ENCODE data around the gene PIN1. TPM values are rescaled to one million over a fixed set of nuclear protein-coding genes. Genes with fewer than 3 reads are reported as not detected.
A peak's percentile ranks its signal among the peaks of the same experiment; 100 is the strongest.

PIN1 gene
- total RNA-seq (57.7 TPM), polyA plus RNA-seq (ENCODE audit: insufficient read depth, low read depth, low replicate concordance) (143 TPM)
- long read RNA-seq, donor 1, full-length matches to known transcripts = 34 of 34 reads
- long read RNA-seq, donor 1, partial matches to known transcripts = 0 of 34 reads
- long read RNA-seq, donor 1, other reads (novel, unspliced or antisense) = 0 of 34 reads
- long read RNA-seq, donor 2, full-length matches to known transcripts = 52 of 52 reads
- long read RNA-seq, donor 2, partial matches to known transcripts = 0 of 52 reads
- long read RNA-seq, donor 2, other reads (novel, unspliced or antisense) = 0 of 52 reads
- long read RNA-seq, donor 3, full-length matches to known transcripts = 64 of 64 reads
- long read RNA-seq, donor 3, partial matches to known transcripts = 0 of 64 reads
- long read RNA-seq, donor 3, other reads (novel, unspliced or antisense) = 0 of 64 reads
- long read RNA-seq, donor 4, full-length matches to known transcripts = 56 of 56 reads
- long read RNA-seq, donor 4, partial matches to known transcripts = 0 of 56 reads
- long read RNA-seq, donor 4, other reads (novel, unspliced or antisense) = 0 of 56 reads
- long read RNA-seq, donor 5, partial matches to known transcripts = 0 of 4 reads
- long read RNA-seq, donor 5, other reads (novel, unspliced or antisense) = 0 of 4 reads
- long read RNA-seq, donor 6, full-length matches to known transcripts = 60 of 60 reads
- long read RNA-seq, donor 6, partial matches to known transcripts = 0 of 60 reads
- long read RNA-seq, donor 6, other reads (novel, unspliced or antisense) = 0 of 60 reads
- long read RNA-seq, donor 7, full-length matches to known transcripts = 69 of 94 reads
- long read RNA-seq, donor 7, partial matches to known transcripts = 3 of 94 reads
- long read RNA-seq, donor 7, other reads (novel, unspliced or antisense) = 22 of 94 reads
- long read RNA-seq, donor 8, full-length matches to known transcripts = 58 of 58 reads
- long read RNA-seq, donor 8, partial matches to known transcripts = 0 of 58 reads
- long read RNA-seq, donor 8, other reads (novel, unspliced or antisense) = 0 of 58 reads
- long read RNA-seq, donor 9, full-length matches to known transcripts = 31 of 31 reads
- long read RNA-seq, donor 9, partial matches to known transcripts = 0 of 31 reads
- long read RNA-seq, donor 9, other reads (novel, unspliced or antisense) = 0 of 31 reads
- long read RNA-seq, donor 10, full-length matches to known transcripts = 29 of 29 reads
- long read RNA-seq, donor 10, partial matches to known transcripts = 0 of 29 reads
- long read RNA-seq, donor 10, other reads (novel, unspliced or antisense) = 0 of 29 reads

DNA sequence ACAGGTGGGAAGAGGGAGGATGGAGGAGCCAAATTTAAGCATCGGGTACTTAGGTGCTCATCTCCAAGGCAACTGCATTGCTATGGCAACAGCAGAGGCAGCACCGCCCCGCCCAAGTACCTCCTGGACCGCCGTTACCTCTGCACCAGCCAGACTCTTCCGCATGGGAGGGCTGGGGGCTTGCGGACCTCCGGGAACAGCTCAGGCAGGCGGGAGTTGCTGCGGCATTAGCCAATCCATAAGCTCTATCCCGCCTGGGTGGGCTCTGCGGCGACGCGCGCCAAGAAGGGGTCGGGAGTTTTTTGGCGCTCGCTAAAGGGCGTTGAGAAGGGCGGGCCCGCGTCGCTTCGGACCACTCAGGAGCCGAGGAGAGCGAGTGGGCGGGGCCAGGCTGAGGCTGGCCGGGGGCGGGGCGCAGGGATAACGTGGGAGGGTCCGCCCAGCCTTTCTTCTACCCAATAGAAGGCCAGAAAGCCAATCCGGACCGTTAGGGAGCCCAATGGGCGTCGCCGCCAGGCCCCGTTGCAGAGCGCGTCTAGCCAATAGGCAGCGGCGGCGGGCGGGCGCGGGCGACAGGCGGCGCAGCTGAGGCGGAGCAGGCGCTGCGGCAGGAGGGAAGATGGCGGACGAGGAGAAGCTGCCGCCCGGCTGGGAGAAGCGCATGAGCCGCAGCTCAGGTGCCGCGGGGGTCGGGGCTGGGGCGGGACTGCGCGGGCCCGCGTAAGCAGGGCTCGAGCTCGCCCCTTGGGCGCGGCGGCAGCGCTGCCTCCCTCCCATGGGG lies at the start of gene PIN1:
Gene PIN1, plus strand, starts transcription at position 593 of the 781 bp plus-strand sequence. Its CDS starts 27 bp downstream, at position 620.
- peaks cover 2 to 11% (median 7%) of the 10 kb centered on the region in 3 donors for H3K36me3 ChIP-seq (ENCODE audit: control insufficient read depth in 2 of 3, insufficient read depth in 3 of 3, low read length in 3 of 3)
- H3K9me3 ChIP-seq (ENCODE audit: control insufficient read depth in 2 of 3, insufficient read depth in 1 of 3, low read length in 3 of 3) = no peaks in the 10 kb centered on the region
- DNase-seq (peak; percentile 99 to 100 (median 100)), FAIRE-seq (peak; percentile 21)
- peak within 1 kb of the TSS in 1 of 2 donors; percentile 71 for H3K27ac ChIP-seq (ENCODE audit: low read depth in 2 of 2, low read length in 2 of 2)
- H3K4me1 ChIP-seq (ENCODE audit: control insufficient read depth in 2 of 3, insufficient read depth in 2 of 3, low read depth in 1 of 3, low read length in 3 of 3) = peaks cover 0 to 10% (median 10%) of the 10 kb centered on the region in 3 donors
- no peaks in the 10 kb centered on the region for H3K27me3 ChIP-seq (ENCODE audit: control insufficient read depth, insufficient read depth, low read length)
- intact Hi-C loops (cut with DNase I) = no loop called here
- peak within 1 kb of the TSS; percentile 45 to 71 (median 64) for H3K9ac ChIP-seq (ENCODE audit: low read length in 3 of 3)
- peak; percentile 66 for TF ChIP-seq CTCF (IDR thresholded peaks at IDR 0.05; ENCODE audit: borderline replicate concordance, extremely low read depth, insufficient read depth)
- peak within 1 kb of the TSS; percentile 71 to 89 (median 82) for H3K4me3 ChIP-seq (ENCODE audit: low read length in 3 of 3)

GRCh38 chr19:9785367-9786331 lies 49.5 kb upstream of the PIN1 start:
- Histone ChIP-seq H3K9me3 (ENCODE audit: control insufficient read depth in 2 of 3, insufficient read depth in 1 of 3, low read length in 3 of 3) (no peaks in the 10 kb centered on the region), H3K27me3 (ENCODE audit: control insufficient read depth, insufficient read depth, low read length) (no peaks in the 10 kb centered on the region), H3K4me1 (ENCODE audit: control insufficient read depth in 2 of 3, insufficient read depth in 2 of 3, low read depth in 1 of 3, low read length in 3 of 3) (peaks cover 0 to 5% (median 3%) of the 10 kb centered on the region in 3 donors), H3K36me3 (ENCODE audit: control insufficient read depth in 2 of 3, insufficient read depth in 3 of 3, low read length in 3 of 3) (no peaks in the 10 kb centered on the region), H3K27ac (ENCODE audit: low read depth in 2 of 2, low read length in 2 of 2) (peak overlapping the region; percentile 98), H3K4me3 (ENCODE audit: low read length in 3 of 3) (peak overlapping the region; percentile 68 to 85 (median 72)), H3K9ac (ENCODE audit: low read length in 3 of 3) (peak overlapping the region; percentile 60 to 78 (median 65))
- intact Hi-C loops (cut with DNase I) = loop anchor here (10.0 kb wide), 1 partner anchor 161 kb away; the partner anchor contains the start of gene ZNF561
- FAIRE-seq = no peak
- TF ChIP-seq CTCF (IDR thresholded peaks at IDR 0.05; ENCODE audit: borderline replicate concordance, extremely low read depth, insufficient read depth) = no peak
- peak; percentile 99 to 100 (median 99) for DNase-seq

Measured in kidney (tissue), 22 donors.